GM12872 (cell line): ENCODE data around the gene KIAA0825.

Experiments
- CTCF ChIP-seq: IDR thresholded peaks from 3 replicates; pipeline ENCODE4 v1.5.1; 2011; ENCODE audit warnings: low read depth, mild to moderate bottlenecking, low read length, moderate library complexity; ENCODE audit not compliant: insufficient read depth

Gene KIAA0825

DNA sequence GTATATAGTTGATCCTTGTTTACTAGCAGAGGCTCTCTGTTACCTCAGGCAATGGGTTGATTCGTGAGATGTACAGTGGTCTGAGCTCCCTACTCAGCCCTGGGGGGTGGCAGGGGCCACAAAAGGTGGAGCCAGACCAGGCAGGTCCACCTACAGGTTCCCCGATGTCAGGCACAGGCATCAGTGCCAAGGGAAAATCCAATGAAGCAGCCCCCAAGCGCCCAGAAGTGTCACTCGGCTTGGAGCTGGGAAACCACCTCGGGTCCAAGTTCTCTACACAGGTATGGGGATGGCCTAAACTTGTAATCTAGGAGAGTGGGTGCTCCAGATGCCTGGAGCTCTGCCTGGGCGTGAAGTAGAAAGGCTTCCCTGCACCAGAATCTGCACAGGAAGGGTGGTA is 188.8 kb downstream of the KIAA0825 start:
- TF ChIP-seq CTCF = no peak

- no peak for TF ChIP-seq CTCF
Measured at GRCh38 chr5:94425396-94425795, 193.0 kb downstream of the KIAA0825 start.

DNA sequence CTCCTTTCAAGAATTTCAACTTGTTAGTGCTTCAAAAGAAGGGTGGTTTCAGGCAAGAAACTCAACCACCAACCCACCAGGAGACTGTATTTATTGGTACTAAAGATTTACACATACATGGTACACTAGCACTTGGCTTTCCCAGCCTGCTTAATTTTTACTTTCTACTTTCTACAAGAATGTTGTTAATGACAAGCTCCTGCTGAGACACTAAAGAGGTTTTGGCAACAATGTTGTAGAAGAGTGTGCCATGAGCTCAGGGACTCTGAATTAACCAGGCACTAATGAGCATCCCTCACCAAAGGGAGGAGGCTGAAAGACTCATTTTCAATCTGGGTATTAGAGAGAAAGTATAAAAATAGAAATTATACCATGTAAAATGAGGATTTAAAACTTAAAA is 195.0 kb downstream of the KIAA0825 start:
- no peak for TF ChIP-seq CTCF

GRCh38 chr5:94422812-94423211 is 195.6 kb downstream of the KIAA0825 start:
- TF ChIP-seq CTCF = no peak

- TF ChIP-seq CTCF = no peak
Measured at GRCh38 chr5:94420885-94421284, 197.5 kb downstream of the KIAA0825 start.

GRCh38 chr5:94415798-94416197 is 202.6 kb downstream of the KIAA0825 start:
- no peak for TF ChIP-seq CTCF

GRCh38 chr5:94409440-94409839 is 209.0 kb downstream of the KIAA0825 start:
- TF ChIP-seq CTCF = no peak

DNA sequence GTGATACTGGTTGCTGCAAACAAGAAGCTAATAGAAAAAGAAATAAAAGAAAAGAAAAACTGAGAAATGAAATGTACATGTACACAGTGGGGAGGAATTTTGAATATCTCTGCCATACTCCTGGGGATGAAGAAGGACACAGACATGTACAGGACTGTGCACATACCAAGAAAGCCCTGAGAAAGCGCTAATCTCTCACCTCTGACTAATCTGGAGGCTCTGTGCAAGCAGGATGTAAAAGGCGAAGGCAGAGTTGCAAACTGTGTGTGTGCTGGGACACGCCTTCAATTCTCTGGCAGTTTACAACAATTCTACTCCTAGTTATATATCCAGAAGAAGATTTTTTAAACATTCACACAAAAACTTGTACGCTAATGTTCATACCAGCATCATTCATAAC is 211.4 kb downstream of the KIAA0825 start:
- TF ChIP-seq CTCF = no peak
